ENCODE measurements around the gene NANOS3. TPM values are rescaled to one million over a fixed set of nuclear protein-coding genes. Genes with fewer than 3 reads are reported as not detected.
"Not testable (repeated sequence)": the region's sequence is repeated elsewhere in the genome, so short reads cannot be mapped to it uniquely, and the experiment has no call there.

Gene NANOS3
- total RNA-seq, 3 donors from 2014 or later = 0.52 TPM; not detected in 2

- H3K4me1 Mint-ChIP-seq (ENCODE audit: low read depth) = peaks cover 18% of the 10 kb centered on the region
- no peak for ATAC-seq
- no peak overlapping the region for H3K4me3 Mint-ChIP-seq
- no peaks in the 10 kb centered on the region for H3K36me3 Mint-ChIP-seq (ENCODE audit: insufficient read depth)
- no peaks in the 10 kb centered on the region for H3K27me3 Mint-ChIP-seq (ENCODE audit: low read depth)
- no peaks in the 10 kb centered on the region for H3K9me3 Mint-ChIP-seq
- no peak for DNase-seq
These were observed 26.1 kb downstream of the NANOS3 start for GRCh38 chr19:13902993-13903555.

GRCh38 chr19:13905634-13906520, 28.9 kb downstream of the NANOS3 start, which contains the start of the genes BRME1 and CC2D1A:
BRME1 (minus strand) TSS chr19:13906117; CDS start chr19:13904892, 1,225 bp downstream.
CC2D1A (plus strand) TSS chr19:13906201; CDS start chr19:13906442, 241 bp downstream.
- peak; percentile 98 to 99 for ATAC-seq
- Mint-ChIP-seq H3K4me1 (ENCODE audit: low read depth) (peaks cover 18% of the 10 kb centered on the region), H3K36me3 (ENCODE audit: insufficient read depth) (peaks cover 2% of the 10 kb centered on the region), H3K27me3 (ENCODE audit: low read depth) (no peaks in the 10 kb centered on the region), H3K4me3 (peak within 1 kb of the TSS; percentile 84), H3K9me3 (no peaks in the 10 kb centered on the region)
- peak; percentile 94 for DNase-seq

GRCh38 chr19:13906521-13906904, 29.6 kb downstream of the NANOS3 start:
- ATAC-seq = peak; percentile 29 to 32
- no peaks in the 10 kb centered on the region for H3K27me3 Mint-ChIP-seq (ENCODE audit: low read depth)
- peaks cover 18% of the 10 kb centered on the region for H3K4me1 Mint-ChIP-seq (ENCODE audit: low read depth)

GRCh38 chr19:13906910-13907309, 30.0 kb downstream of the NANOS3 start:
- H3K4me3 Mint-ChIP-seq = peak overlapping the region; percentile 84
- no peaks in the 10 kb centered on the region for H3K9me3 Mint-ChIP-seq
- H3K36me3 Mint-ChIP-seq (ENCODE audit: insufficient read depth) = peaks cover 4% of the 10 kb centered on the region
- no peaks in the 10 kb centered on the region for H3K27me3 Mint-ChIP-seq (ENCODE audit: low read depth)
- no peak for DNase-seq
- ATAC-seq = no peak
- peaks cover 18% of the 10 kb centered on the region for H3K4me1 Mint-ChIP-seq (ENCODE audit: low read depth)

More at GRCh38 chr19:13906521-13906904, 29.6 kb downstream of the NANOS3 start:
- Mint-ChIP-seq H3K36me3 (ENCODE audit: insufficient read depth) (peaks cover 4% of the 10 kb centered on the region), H3K9me3 (no peaks in the 10 kb centered on the region), H3K4me3 (peak overlapping the region; percentile 84)
- DNase-seq = peak; percentile 24

GRCh38 chr19:13908674-13909073, 31.7 kb downstream of the NANOS3 start:
- Mint-ChIP-seq H3K36me3 (ENCODE audit: insufficient read depth) (peaks cover 5% of the 10 kb centered on the region), H3K4me1 (ENCODE audit: low read depth) (peaks cover 16% of the 10 kb centered on the region)

GRCh38 chr19:13909430-13909829, 32.5 kb downstream of the NANOS3 start:
- DNase-seq (no peak), ATAC-seq (no peak)
- Mint-ChIP-seq H3K4me1 (ENCODE audit: low read depth) (peaks cover 16% of the 10 kb centered on the region), H3K27me3 (ENCODE audit: low read depth) (no peaks in the 10 kb centered on the region), H3K4me3 (no peak overlapping the region), H3K36me3 (ENCODE audit: insufficient read depth) (peaks cover 5% of the 10 kb centered on the region), H3K9me3 (no peaks in the 10 kb centered on the region)

More at GRCh38 chr19:13908674-13909073, 31.7 kb downstream of the NANOS3 start:
- ATAC-seq = no peak
- Mint-ChIP-seq H3K9me3 (no peaks in the 10 kb centered on the region), H3K27me3 (ENCODE audit: low read depth) (no peaks in the 10 kb centered on the region), H3K4me3 (no peak overlapping the region)
- no peak for DNase-seq

- Mint-ChIP-seq H3K4me1 (ENCODE audit: low read depth) (no peaks in the 10 kb centered on the region), H3K4me3 (no peak overlapping the region), H3K36me3 (ENCODE audit: insufficient read depth) (peaks cover 8% of the 10 kb centered on the region), H3K27me3 (ENCODE audit: low read depth) (no peaks in the 10 kb centered on the region), H3K9me3 (no peaks in the 10 kb centered on the region)
- DNase-seq (no peak), ATAC-seq (no peak)
These were observed 36.4 kb downstream of the NANOS3 start for GRCh38 chr19:13913352-13913751.

- no peaks in the 10 kb centered on the region for H3K4me1 Mint-ChIP-seq (ENCODE audit: low read depth)
- no peaks in the 10 kb centered on the region for H3K9me3 Mint-ChIP-seq
- no peaks in the 10 kb centered on the region for H3K27me3 Mint-ChIP-seq (ENCODE audit: low read depth)
- no peak overlapping the region for H3K4me3 Mint-ChIP-seq
- DNase-seq (no peak), ATAC-seq (no peak)
- H3K36me3 Mint-ChIP-seq (ENCODE audit: insufficient read depth) = peaks cover 10% of the 10 kb centered on the region
These were observed 37.8 kb downstream of the NANOS3 start for GRCh38 chr19:13914777-13915176.

- H3K4me3 Mint-ChIP-seq = no peak overlapping the region
- ATAC-seq = no peak
- H3K36me3 Mint-ChIP-seq (ENCODE audit: insufficient read depth) = peaks cover 25% of the 10 kb centered on the region
- no peaks in the 10 kb centered on the region for H3K27me3 Mint-ChIP-seq (ENCODE audit: low read depth)
- H3K9me3 Mint-ChIP-seq = no peaks in the 10 kb centered on the region
- no peaks in the 10 kb centered on the region for H3K4me1 Mint-ChIP-seq (ENCODE audit: low read depth)
- no peak for DNase-seq
These were observed 41.0 kb downstream of the NANOS3 start for GRCh38 chr19:13917888-13918406.

- DNase-seq = no peak
- Mint-ChIP-seq H3K4me3 (no peak overlapping the region), H3K27me3 (ENCODE audit: low read depth) (no peaks in the 10 kb centered on the region), H3K4me1 (ENCODE audit: low read depth) (no peaks in the 10 kb centered on the region), H3K36me3 (ENCODE audit: insufficient read depth) (peaks cover 30% of the 10 kb centered on the region), H3K9me3 (no peaks in the 10 kb centered on the region)
- ATAC-seq = no peak
These were observed 41.9 kb downstream of the NANOS3 start for GRCh38 chr19:13918726-13919411.

GRCh38 chr19:13920524-13920923, 43.6 kb downstream of the NANOS3 start:
- Mint-ChIP-seq H3K36me3 (ENCODE audit: insufficient read depth) (peaks cover 30% of the 10 kb centered on the region), H3K27me3 (ENCODE audit: low read depth) (no peaks in the 10 kb centered on the region), H3K4me1 (ENCODE audit: low read depth) (no peaks in the 10 kb centered on the region), H3K9me3 (no peaks in the 10 kb centered on the region), H3K4me3 (no peak overlapping the region)
- DNase-seq (no peak), ATAC-seq (no peak)

- no peaks in the 10 kb centered on the region for H3K9me3 Mint-ChIP-seq
- peaks cover 30% of the 10 kb centered on the region for H3K36me3 Mint-ChIP-seq (ENCODE audit: insufficient read depth)
- H3K4me3 Mint-ChIP-seq = no peak overlapping the region
- peak; percentile 88 to 89 for ATAC-seq
- H3K27me3 Mint-ChIP-seq (ENCODE audit: low read depth) = no peaks in the 10 kb centered on the region
- DNase-seq = no peak
- H3K4me1 Mint-ChIP-seq (ENCODE audit: low read depth) = no peaks in the 10 kb centered on the region
These were observed 44.2 kb downstream of the NANOS3 start for GRCh38 chr19:13920940-13921747.

- not testable (repeated sequence) for H3K27me3 Mint-ChIP-seq (ENCODE audit: low read depth); DNase-seq; ATAC-seq; H3K4me1 Mint-ChIP-seq (ENCODE audit: low read depth); H3K9me3 Mint-ChIP-seq; H3K4me3 Mint-ChIP-seq
- peaks cover 30% of the 10 kb centered on the region for H3K36me3 Mint-ChIP-seq (ENCODE audit: insufficient read depth)
These were observed 45.2 kb downstream of the NANOS3 start for GRCh38 chr19:13922118-13922517.

All from activated T-cell treated with anti-CD3 and anti-CD28 coated beads, Interleukin-2, amount 50 U/mL, for 4 hours (primary cell).